Activated CD8-positive, alpha-beta memory T cell treated with anti-CD3 and anti-CD28 coated beads, Interleukin-2, amount 10 ng/mL, durations not matched to agents 7 days and 5 days (primary cell): Measurements from ENCODE around the gene HLA-DMB. TPM values are rescaled to one million over a fixed set of nuclear protein-coding genes. Genes with fewer than 3 reads are reported as not detected.
A peak's percentile ranks its signal among the peaks of the same experiment; 100 is the strongest.

Source experiments
- ATAC-seq: fragments of 150-1000 bp; cut with Tn5 transposase; one replicate; pipeline ENCODE4 v1.10.0; 2021; ENCODE audit warnings: moderate library complexity
- CTCF ChIA-PET: fragments of 350-600 bp; sonication (Branson Sonifier 250); formaldehyde crosslinking; loops from one replicate; lab custom pipeline; 2021; ENCODE audit warnings: antibody characterized with exemption; lab: Charles Lee
- DNase-seq: peaks from one replicate; pipeline ENCODE4 v3.0.0-alpha.2; 2020
- H3K27ac Mint-ChIP-seq: one replicate; pipeline ENCODE4 v1.8.0; 2021; ENCODE audit warnings: mild to moderate bottlenecking, mixed read lengths
- H3K27me3 Mint-ChIP-seq: one replicate; pipeline ENCODE4 v1.8.0; 2021; ENCODE audit warnings: mixed read lengths
- H3K36me3 Mint-ChIP-seq: one replicate; pipeline ENCODE4 v1.8.0; 2021; ENCODE audit warnings: mild to moderate bottlenecking, mixed read lengths
- H3K4me1 Mint-ChIP-seq: one replicate; pipeline ENCODE4 v1.8.0; 2021; ENCODE audit warnings: mixed read lengths
- H3K4me3 Mint-ChIP-seq: one replicate; pipeline ENCODE4 v1.8.0; 2021; ENCODE audit warnings: mild to moderate bottlenecking, moderate library complexity, mixed read lengths
- H3K9me3 Mint-ChIP-seq: one replicate; pipeline ENCODE4 v1.8.0; 2022; ENCODE audit warnings: low read depth, mixed read lengths
- total RNA-seq, 2 experiments: library from RNA; stranded (reverse); gene quantifications; one replicate each; pipeline ENCODE4 v1.2.3, GENCODE V29; 2021

HLA-DMB gene
- total RNA-seq, 2 experiments from 2014 or later, result 22.7 to 31.2 TPM

DNA sequence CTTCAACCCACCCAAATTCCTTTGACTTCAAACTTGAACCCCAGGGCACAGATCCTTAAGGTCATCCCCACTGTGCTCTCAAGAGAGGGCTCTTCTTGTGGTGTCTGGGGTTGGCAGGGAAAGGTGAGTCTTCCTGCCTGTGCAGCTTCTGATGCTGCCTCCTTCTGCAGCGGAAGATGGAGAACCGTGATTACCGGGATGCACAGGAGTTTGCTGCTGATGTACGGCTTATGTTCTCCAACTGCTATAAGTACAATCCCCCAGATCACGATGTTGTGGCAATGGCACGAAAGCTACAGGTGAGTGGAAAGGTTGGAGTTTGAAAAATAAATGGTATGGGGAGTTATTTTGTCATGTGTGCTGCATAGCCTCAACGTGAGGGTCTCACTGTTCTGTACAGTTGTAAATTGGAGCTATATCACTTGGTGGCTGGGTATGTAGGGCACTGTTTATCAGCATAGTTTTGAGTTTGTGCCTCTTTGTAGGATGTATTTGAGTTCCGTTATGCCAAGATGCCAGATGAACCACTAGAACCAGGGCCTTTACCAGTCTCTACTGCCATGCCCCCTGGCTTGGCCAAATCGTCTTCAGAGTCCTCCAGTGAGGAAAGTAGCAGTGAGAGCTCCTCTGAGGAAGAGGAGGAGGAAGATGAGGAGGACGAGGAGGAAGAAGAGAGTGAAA, 36.6 kb upstream of the HLA-DMB start:
- H3K9me3 Mint-ChIP-seq, result no peaks in the 10 kb centered on the region
- peak overlapping the region; percentile 31 for H3K27ac Mint-ChIP-seq
- CTCF ChIA-PET, result interaction anchor here (0.8 to 17.8 kb wide), 8 partner anchors 6 to 139 kb away, joined by 3 to 249 read pairs (median 6); partner anchors contain the start of genes BRD2, HLA-DMA and TAP2
- DNase-seq (no peak), ATAC-seq (no peak)
- peaks cover 92% of the 10 kb centered on the region for H3K36me3 Mint-ChIP-seq
- H3K4me3 Mint-ChIP-seq, result no peak overlapping the region
- peaks cover 55% of the 10 kb centered on the region for H3K4me1 Mint-ChIP-seq
- H3K27me3 Mint-ChIP-seq, result no peaks in the 10 kb centered on the region

- Mint-ChIP-seq H3K4me3 (peak overlapping the region; percentile 94), H3K36me3 (peaks cover 92% of the 10 kb centered on the region), H3K27me3 (no peaks in the 10 kb centered on the region), H3K4me1 (peaks cover 52% of the 10 kb centered on the region), H3K27ac (peak overlapping the region; percentile 71), H3K9me3 (no peaks in the 10 kb centered on the region)
- no peak for DNase-seq
- ATAC-seq, result no peak
- CTCF ChIA-PET, result interaction anchor here (1.1 to 17.8 kb wide), 5 partner anchors 7 to 138 kb away, joined by 3 to 249 read pairs (median 6); partner anchors contain the start of genes HLA-DMA and TAP2
Measured at GRCh38 chr6:32976334-32977069, 35.7 kb upstream of the HLA-DMB start.

GRCh38 chr6:32975886-32976285, 35.1 kb upstream of the HLA-DMB start:
- no peaks in the 10 kb centered on the region for H3K9me3 Mint-ChIP-seq
- peaks cover 96% of the 10 kb centered on the region for H3K36me3 Mint-ChIP-seq
- DNase-seq (no peak), ATAC-seq (no peak)
- H3K4me3 Mint-ChIP-seq, result peak overlapping the region; percentile 94
- H3K4me1 Mint-ChIP-seq, result peaks cover 52% of the 10 kb centered on the region
- peak overlapping the region; percentile 71 for H3K27ac Mint-ChIP-seq
- H3K27me3 Mint-ChIP-seq, result no peaks in the 10 kb centered on the region
- CTCF ChIA-PET, result interaction anchor here (1.9 to 17.8 kb wide), 5 partner anchors 8 to 136 kb away, joined by 6 to 249 read pairs (median 62); partner anchors contain the start of genes HLA-DMA and TAP2

GRCh38 chr6:32974541-32975308, 33.9 kb upstream of the HLA-DMB start:
- ATAC-seq, result no peak
- no peak for DNase-seq
- peak overlapping the region; percentile 58 for H3K27ac Mint-ChIP-seq
- H3K36me3 Mint-ChIP-seq, result peaks cover 93% of the 10 kb centered on the region
- H3K27me3 Mint-ChIP-seq, result no peaks in the 10 kb centered on the region
- CTCF ChIA-PET, result interaction anchor here (0.6 to 17.8 kb wide), 12 partner anchors 9 to 135 kb away, joined by 3 to 249 read pairs (median 10); partner anchors contain the start of genes HLA-DMA, PSMB9, TAP1 and TAP2
- peaks cover 43% of the 10 kb centered on the region for H3K4me1 Mint-ChIP-seq
- H3K4me3 Mint-ChIP-seq, result peak overlapping the region; percentile 94
- no peaks in the 10 kb centered on the region for H3K9me3 Mint-ChIP-seq

- H3K27me3 Mint-ChIP-seq, result no peaks in the 10 kb centered on the region
- H3K4me3 Mint-ChIP-seq, result peak overlapping the region; percentile 94
- peak overlapping the region; percentile 99 for H3K27ac Mint-ChIP-seq
- DNase-seq, result peak; percentile 69
- peaks cover 89% of the 10 kb centered on the region for H3K36me3 Mint-ChIP-seq
- no peaks in the 10 kb centered on the region for H3K9me3 Mint-ChIP-seq
- peaks cover 37% of the 10 kb centered on the region for H3K4me1 Mint-ChIP-seq
- no peak for ATAC-seq
- CTCF ChIA-PET, result interaction anchor here (0.6 to 17.8 kb wide), 13 partner anchors 8 to 134 kb away, joined by 3 to 249 read pairs (median 7); partner anchors contain the start of genes HLA-DMA, PSMB9, TAP1 and TAP2
Measured at GRCh38 chr6:32974016-32974333, 33.1 kb upstream of the HLA-DMB start.

GRCh38 chr6:32973144-32974015, 32.6 kb upstream of the HLA-DMB start:
- H3K36me3 Mint-ChIP-seq, result peaks cover 83% of the 10 kb centered on the region
- peak overlapping the region; percentile 99 for H3K27ac Mint-ChIP-seq
- DNase-seq (peak; percentile 76), ATAC-seq (no peak)
- no peaks in the 10 kb centered on the region for H3K27me3 Mint-ChIP-seq
- H3K4me3 Mint-ChIP-seq, result peak overlapping the region; percentile 94
- H3K9me3 Mint-ChIP-seq, result no peaks in the 10 kb centered on the region
- peaks cover 32% of the 10 kb centered on the region for H3K4me1 Mint-ChIP-seq
- CTCF ChIA-PET, result interaction anchor here (0.6 to 17.8 kb wide), 14 partner anchors 8 to 133 kb away, joined by 3 to 249 read pairs (median 12); partner anchors contain the start of genes HLA-DMA, PSMB9, TAP1 and TAP2

DNA sequence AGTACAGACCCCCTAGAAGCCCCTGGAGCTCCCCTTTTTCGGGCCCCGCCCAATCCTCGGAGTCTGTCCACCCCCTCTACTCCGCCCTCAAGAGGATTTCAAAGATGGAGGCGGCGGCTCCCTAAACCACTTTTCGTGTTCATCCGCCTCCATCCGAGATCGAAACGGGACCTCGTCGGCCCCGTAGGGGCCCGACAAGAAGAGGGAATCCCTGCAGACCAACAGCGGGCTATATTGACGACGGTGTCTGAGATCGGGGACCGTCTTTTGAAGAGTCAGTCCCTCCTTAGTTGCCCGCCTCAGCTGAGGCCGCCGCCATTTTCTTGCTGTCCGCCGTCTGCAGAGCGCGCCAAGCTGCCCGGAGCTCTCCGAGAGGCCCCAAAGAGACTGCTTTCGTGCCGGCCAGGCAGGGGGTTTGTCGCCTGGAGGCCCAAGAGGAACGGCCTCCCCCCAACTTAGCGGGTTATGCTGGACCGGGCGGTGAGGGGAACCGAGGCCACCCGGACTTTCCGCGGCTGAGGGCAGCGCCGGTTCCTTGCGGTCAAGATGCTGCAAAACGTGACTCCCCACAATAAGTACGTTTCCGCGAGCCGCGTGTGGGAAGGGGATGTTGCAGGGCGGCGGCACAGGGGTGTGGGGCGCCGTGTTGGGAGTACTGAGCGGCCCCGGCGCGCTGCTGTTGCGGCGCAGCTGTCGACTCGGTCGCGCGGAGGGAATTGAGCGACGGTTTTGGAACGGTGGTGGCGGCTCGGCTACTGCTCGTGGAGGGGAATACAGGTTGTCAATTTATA, 31.7 kb upstream of the HLA-DMB start:
- Mint-ChIP-seq H3K9me3 (no peaks in the 10 kb centered on the region), H3K27ac (peak overlapping the region; percentile 99), H3K36me3 (peaks cover 75% of the 10 kb centered on the region), H3K27me3 (no peaks in the 10 kb centered on the region), H3K4me3 (peak overlapping the region; percentile 94), H3K4me1 (peaks cover 26% of the 10 kb centered on the region)
- DNase-seq, result peak; percentile 80
- ATAC-seq, result peak; percentile 0
- CTCF ChIA-PET, result interaction anchor here (0.7 to 17.8 kb wide), 21 partner anchors 11 to 780 kb away, joined by 3 to 249 read pairs (median 6); partner anchors contain the start of genes GPSM3, HLA-DMA, PSMB9 and TAP1

DNA sequence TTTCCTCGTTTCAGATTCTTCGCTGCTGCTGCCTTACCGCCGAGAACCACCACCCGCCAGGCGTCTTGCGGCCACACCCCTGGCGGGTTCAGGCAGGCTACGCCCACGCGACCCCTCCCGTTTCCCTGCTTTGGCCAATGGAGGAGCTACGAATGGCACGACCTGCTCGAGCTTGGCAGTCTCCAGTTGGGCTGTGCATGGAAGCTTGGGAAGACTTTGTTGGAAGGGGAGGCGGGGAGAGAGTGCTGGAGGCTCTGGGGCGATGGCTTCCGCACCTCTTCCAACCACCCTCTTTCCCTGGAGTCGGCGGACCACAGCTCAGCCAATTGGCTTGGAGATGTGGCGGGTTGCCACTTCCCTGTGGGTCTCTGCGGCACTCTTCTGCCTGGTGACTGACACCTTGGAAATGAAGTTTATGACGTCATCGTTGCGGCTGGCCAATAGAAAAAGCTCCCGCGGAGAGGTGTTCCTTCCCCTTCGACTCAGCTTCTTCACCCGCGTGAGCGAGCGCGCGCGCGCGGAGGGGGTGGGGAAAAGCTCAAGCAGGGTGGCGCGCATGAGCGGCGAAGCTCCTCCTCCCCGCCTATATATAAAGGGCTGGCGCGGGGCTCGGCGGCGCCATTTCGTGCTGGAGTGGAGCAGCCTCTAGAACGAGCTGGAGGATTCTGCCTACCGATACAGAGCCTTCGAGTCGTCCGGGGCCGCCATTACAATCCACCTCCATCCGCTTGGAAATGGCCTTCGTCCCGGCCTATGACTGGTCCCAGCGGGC, 30.9 kb upstream of the HLA-DMB start:
- Mint-ChIP-seq H3K4me3 (peak overlapping the region; percentile 94), H3K27ac (peak overlapping the region; percentile 99), H3K27me3 (no peaks in the 10 kb centered on the region), H3K9me3 (no peaks in the 10 kb centered on the region), H3K4me1 (peaks cover 24% of the 10 kb centered on the region), H3K36me3 (peaks cover 67% of the 10 kb centered on the region)
- DNase-seq (peak; percentile 100), ATAC-seq (peak; percentile 41)
- CTCF ChIA-PET, result interaction anchor here (0.6 to 17.8 kb wide), 23 partner anchors 10 to 779 kb away, joined by 3 to 249 read pairs (median 5); partner anchors contain the start of genes GPSM3, HLA-DMA, HLA-DPA1 and PSMB9

GRCh38 chr6:32971242-32971580, 30.4 kb upstream of the HLA-DMB start:
- ATAC-seq (no peak), DNase-seq (no peak)
- peaks cover 22% of the 10 kb centered on the region for H3K4me1 Mint-ChIP-seq
- H3K27me3 Mint-ChIP-seq, result no peaks in the 10 kb centered on the region
- CTCF ChIA-PET, result interaction anchor here (0.7 to 17.8 kb wide), 19 partner anchors 10 to 778 kb away, joined by 3 to 249 read pairs (median 6); partner anchors contain the start of genes GPSM3, HLA-DMA, PSMB9 and RPS18
- H3K9me3 Mint-ChIP-seq, result no peaks in the 10 kb centered on the region
- peak overlapping the region; percentile 99 for H3K27ac Mint-ChIP-seq
- peak overlapping the region; percentile 94 for H3K4me3 Mint-ChIP-seq
- H3K36me3 Mint-ChIP-seq, result peaks cover 61% of the 10 kb centered on the region

DNA sequence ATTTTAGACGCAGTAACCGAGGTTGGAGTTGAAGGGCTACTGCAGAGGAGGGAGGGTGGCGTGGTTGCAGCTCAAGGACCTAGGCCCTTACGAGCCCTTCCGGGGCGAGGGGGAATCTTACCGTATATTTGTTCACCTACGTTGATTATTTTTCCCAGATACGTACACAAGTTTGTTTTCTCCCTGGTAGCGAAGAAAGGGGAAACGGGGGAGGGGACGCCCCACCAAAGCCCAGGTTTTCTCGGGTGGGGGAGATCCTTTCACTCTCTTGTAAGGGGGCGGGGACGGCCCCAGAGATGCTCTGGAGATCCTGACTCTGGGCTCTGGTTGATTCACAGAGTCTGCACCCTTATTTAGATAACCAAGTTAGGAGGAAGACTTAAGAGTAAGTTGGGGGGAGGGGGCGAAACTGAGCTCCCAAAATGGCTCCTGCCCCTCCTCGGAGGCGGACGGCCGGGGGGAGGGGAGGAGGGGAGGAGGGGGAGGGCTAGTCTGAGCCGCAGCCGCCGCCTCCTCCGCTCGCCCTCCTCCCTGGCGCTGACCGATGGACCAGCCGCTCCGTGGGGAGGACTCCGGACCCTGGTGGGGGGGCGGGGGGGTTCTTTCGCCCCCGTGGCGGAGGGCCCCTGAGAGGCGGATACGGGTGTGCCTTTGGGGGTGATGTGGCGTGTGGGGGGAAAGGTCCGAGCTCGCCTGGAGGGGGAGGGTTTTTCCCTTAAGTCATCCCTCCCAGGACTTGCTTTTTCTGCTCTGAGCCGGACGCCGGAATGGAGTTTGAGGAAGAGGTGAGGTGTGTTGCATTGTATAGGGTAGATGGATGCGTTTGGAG, 29.8 kb upstream of the HLA-DMB start:
- Mint-ChIP-seq H3K27me3 (no peaks in the 10 kb centered on the region), H3K27ac (peak overlapping the region; percentile 99), H3K4me1 (peaks cover 21% of the 10 kb centered on the region), H3K9me3 (no peaks in the 10 kb centered on the region), H3K36me3 (peaks cover 55% of the 10 kb centered on the region), H3K4me3 (peak overlapping the region; percentile 94)
- peak; percentile 3 for ATAC-seq
- DNase-seq, result peak; percentile 91
- CTCF ChIA-PET, result interaction anchor here (0.7 to 17.8 kb wide), 11 partner anchors 9 to 778 kb away, joined by 3 to 249 read pairs (median 19); partner anchors contain the start of genes GPSM3, HLA-DMA, PSMB9 and RPS18
